Measurements from ENCODE around the gene USP24.

- TF ChIP-seq CTCF (IDR thresholded peaks at IDR 0.05; ENCODE audit: low read depth, low read length) (no peak), EZH2phosphoT487 (IDR thresholded peaks at IDR 0.05; ENCODE audit: low read depth) (no peak)
Measured at GRCh38 chr1:55214934-55215193, 300 bp downstream of the USP24 start.
